ENCODE data around the gene PNPLA1.

PNPLA1 gene

GRCh38 chr6:36222924-36223323 lies 46.9 kb upstream of the PNPLA1 start:
- Histone ChIP-seq H4K20me1 (ENCODE audit: low read depth, low read length) (no peaks in the 10 kb centered on the region), H3K9ac (ENCODE audit: low read length) (no peak overlapping the region), H3K27me3 (ENCODE audit: low read length) (no peaks in the 10 kb centered on the region), H2AFZ (ENCODE audit: low read depth, low read length, severe bottlenecking) (no peak overlapping the region), H3K36me3 (ENCODE audit: low read length) (peaks cover 39% of the 10 kb centered on the region), H3K9me3 (ENCODE audit: insufficient read depth, low read length) (no peaks in the 10 kb centered on the region), H3F3A (ENCODE audit: insufficient read depth) (no peaks in the 10 kb centered on the region), H3K4me3 (ENCODE audit: insufficient read depth, low read length, poor library complexity, severe bottlenecking) (no peak overlapping the region), H3K4me2 (ENCODE audit: low read depth, low read length, poor library complexity, severe bottlenecking) (no peak overlapping the region), H3K27ac (ENCODE audit: low read depth, low read length) (no peak overlapping the region), H3K9me2 (replicated peaks; ENCODE audit: insufficient read depth, low read length) (no peaks in the 10 kb centered on the region), H3K79me2 (ENCODE audit: insufficient read depth, low read length) (no peaks in the 10 kb centered on the region)
- no peak for TF ChIP-seq EZH2phosphoT487 (conservative IDR thresholded peaks at IDR 0.05; ENCODE audit: low read length)
- TF ChIP-seq CTCF (IDR thresholded peaks at IDR 0.05; ENCODE audit: insufficient read depth, low read length, poor library complexity, severe bottlenecking), result no peak

GRCh38 chr6:36223706-36224105 lies 46.2 kb upstream of the PNPLA1 start:
- Histone ChIP-seq H3K4me2 (ENCODE audit: low read depth, low read length, poor library complexity, severe bottlenecking) (no peak overlapping the region), H2AFZ (ENCODE audit: low read depth, low read length, severe bottlenecking) (no peak overlapping the region), H3K9ac (ENCODE audit: low read length) (no peak overlapping the region), H3K27me3 (ENCODE audit: low read length) (no peaks in the 10 kb centered on the region), H3K9me3 (ENCODE audit: insufficient read depth, low read length) (no peaks in the 10 kb centered on the region), H3K79me2 (ENCODE audit: insufficient read depth, low read length) (no peaks in the 10 kb centered on the region), H3K4me3 (ENCODE audit: insufficient read depth, low read length, poor library complexity, severe bottlenecking) (no peak overlapping the region), H4K20me1 (ENCODE audit: low read depth, low read length) (no peaks in the 10 kb centered on the region), H3F3A (ENCODE audit: insufficient read depth) (no peaks in the 10 kb centered on the region), H3K27ac (ENCODE audit: low read depth, low read length) (no peak overlapping the region), H3K9me2 (replicated peaks; ENCODE audit: insufficient read depth, low read length) (no peaks in the 10 kb centered on the region), H3K36me3 (ENCODE audit: low read length) (peaks cover 39% of the 10 kb centered on the region)
- no peak for TF ChIP-seq EZH2phosphoT487 (conservative IDR thresholded peaks at IDR 0.05; ENCODE audit: low read length)
- TF ChIP-seq CTCF (IDR thresholded peaks at IDR 0.05; ENCODE audit: insufficient read depth, low read length, poor library complexity, severe bottlenecking), result no peak

GRCh38 chr6:36224918-36225461 lies 44.9 kb upstream of the PNPLA1 start:
- no peak overlapping the region for H3K9ac ChIP-seq (ENCODE audit: low read length)
- no peak overlapping the region for H2AFZ ChIP-seq (ENCODE audit: low read depth, low read length, severe bottlenecking)
- H3F3A ChIP-seq (ENCODE audit: insufficient read depth), result no peaks in the 10 kb centered on the region
- no peak overlapping the region for H3K4me2 ChIP-seq (ENCODE audit: low read depth, low read length, poor library complexity, severe bottlenecking)
- H3K27ac ChIP-seq (ENCODE audit: low read depth, low read length), result no peak overlapping the region
- no peaks in the 10 kb centered on the region for H3K27me3 ChIP-seq (ENCODE audit: low read length)
- H4K20me1 ChIP-seq (ENCODE audit: low read depth, low read length), result no peaks in the 10 kb centered on the region
- peaks cover 32% of the 10 kb centered on the region for H3K36me3 ChIP-seq (ENCODE audit: low read length)
- H3K79me2 ChIP-seq (ENCODE audit: insufficient read depth, low read length), result no peaks in the 10 kb centered on the region
- no peaks in the 10 kb centered on the region for H3K9me2 ChIP-seq (replicated peaks; ENCODE audit: insufficient read depth, low read length)
- H3K4me3 ChIP-seq (ENCODE audit: insufficient read depth, low read length, poor library complexity, severe bottlenecking), result no peak overlapping the region
- no peak for TF ChIP-seq EZH2phosphoT487 (conservative IDR thresholded peaks at IDR 0.05; ENCODE audit: low read length)
- H3K9me3 ChIP-seq (ENCODE audit: insufficient read depth, low read length), result no peaks in the 10 kb centered on the region

GRCh38 chr6:36226438-36227047 lies 43.3 kb upstream of the PNPLA1 start:
- Histone ChIP-seq H3K27me3 (ENCODE audit: low read length) (no peaks in the 10 kb centered on the region), H4K20me1 (ENCODE audit: low read depth, low read length) (no peaks in the 10 kb centered on the region), H2AFZ (ENCODE audit: low read depth, low read length, severe bottlenecking) (no peak overlapping the region), H3F3A (ENCODE audit: insufficient read depth) (no peaks in the 10 kb centered on the region), H3K79me2 (ENCODE audit: insufficient read depth, low read length) (no peaks in the 10 kb centered on the region), H3K27ac (ENCODE audit: low read depth, low read length) (no peak overlapping the region), H3K4me2 (ENCODE audit: low read depth, low read length, poor library complexity, severe bottlenecking) (no peak overlapping the region), H3K9me2 (replicated peaks; ENCODE audit: insufficient read depth, low read length) (no peaks in the 10 kb centered on the region), H3K9me3 (ENCODE audit: insufficient read depth, low read length) (no peaks in the 10 kb centered on the region), H3K36me3 (ENCODE audit: low read length) (peaks cover 28% of the 10 kb centered on the region), H3K4me3 (ENCODE audit: insufficient read depth, low read length, poor library complexity, severe bottlenecking) (no peak overlapping the region), H3K9ac (ENCODE audit: low read length) (no peak overlapping the region)
- TF ChIP-seq EZH2phosphoT487 (conservative IDR thresholded peaks at IDR 0.05; ENCODE audit: low read length) (no peak), CTCF (IDR thresholded peaks at IDR 0.05; ENCODE audit: insufficient read depth, low read length, poor library complexity, severe bottlenecking) (no peak)
